ENCODE results near the gene DUS1L.

- TF ChIP-seq CTCF (IDR thresholded peaks at IDR 0.05) (no peak), POLR2A (IDR thresholded peaks at IDR 0.05) (no peak)
Observed at GRCh38 chr17:82083533-82084359, 18.1 kb upstream of the DUS1L start.
